ENCODE measurements around the gene RAB10. TPM values are rescaled to one million over a fixed set of nuclear protein-coding genes. Genes with fewer than 3 reads are reported as not detected.
A peak's percentile ranks its signal among the peaks of the same experiment; 100 is the strongest.

The RAB10 gene
- total and polyA plus RNA-seq, 2 experiments from 2014 or later = 102 to 143 TPM

- no peak overlapping the region for H3K27ac Mint-ChIP-seq
- H3K4me3 Mint-ChIP-seq = no peak overlapping the region
- no peak overlapping the region for H2AFZ ChIP-seq
These were observed 24.3 kb upstream of the RAB10 start for GRCh38 chr2:26009567-26009963.

GRCh38 chr2:26010943-26011342 is 22.9 kb upstream of the RAB10 start:
- Mint-ChIP-seq H3K4me3 (no peak overlapping the region), H3K9me3 (peaks cover 4% of the 10 kb centered on the region; the same call in 2 of the 3 replicates), H3K27ac (no peak overlapping the region), H3K4me1 (peaks cover 12% of the 10 kb centered on the region), H3K36me3 (ENCODE audit: low read depth) (no peaks in the 10 kb centered on the region), H3K27me3 (ENCODE audit: insufficient read depth, low read depth, poor library complexity) (peaks cover 2% of the 10 kb centered on the region)
- DNase-seq (ENCODE audit: low spot score) = no peak
- no peak overlapping the region for H3K4me2 ChIP-seq
- no peaks in the 10 kb centered on the region; the same call in 1 of the 2 replicates for H3F3A ChIP-seq (replicated peaks; ENCODE audit: low read depth)
- no peak overlapping the region for H3K4me3 ChIP-seq
- 0 out of 2 replicates have a peak overlapping the region, but pooled peaks have one; percentile 93 for H2AFZ ChIP-seq
- peaks cover 9% of the 10 kb centered on the region for H3K4me1 ChIP-seq (ENCODE audit: insufficient read depth)
- H3K36me3 ChIP-seq (ENCODE audit: insufficient read depth) = no peaks in the 10 kb centered on the region
- no peaks in the 10 kb centered on the region for H4K20me1 ChIP-seq (replicated peaks; ENCODE audit: insufficient read depth)
- no peaks in the 10 kb centered on the region for H3K27me3 ChIP-seq (ENCODE audit: insufficient read depth)
- H3K9me2 ChIP-seq (ENCODE audit: insufficient read depth) = 0 out of 2 replicates have a peak, but pooled peaks cover 2% of the 10 kb centered on the region
- H3K79me2 ChIP-seq (replicated peaks; ENCODE audit: insufficient read depth) = no peaks in the 10 kb centered on the region
- TF ChIP-seq CTCF (conservative IDR thresholded peaks at IDR 0.05; ENCODE audit: low read depth in 2 of 2) (peak in 1 of 2 experiments; percentile 21; a peak in 1 of 4 replicates), EZH2 (IDR thresholded peaks at IDR 0.05; ENCODE audit: low read depth, unreplicated experiment) (no peak), ZNF462 (CRISPR knock-in tag; IDR thresholded peaks at IDR 0.05) (no peak), CREB1 (CRISPR knock-in tag; IDR thresholded peaks at IDR 0.05; ENCODE audit: low read depth) (no peak)
- no peak overlapping the region for H3K27ac ChIP-seq (ENCODE audit: low read depth)
- ATAC-seq = no peak

More at GRCh38 chr2:26009567-26009963, 24.3 kb upstream of the RAB10 start:
- Histone ChIP-seq H3K4me3 (no peak overlapping the region), H3K4me1 (ENCODE audit: insufficient read depth) (peaks cover 9% of the 10 kb centered on the region), H3K27me3 (ENCODE audit: insufficient read depth) (no peaks in the 10 kb centered on the region), H3F3A (replicated peaks; ENCODE audit: low read depth) (no peaks in the 10 kb centered on the region; the same call in 1 of the 2 replicates), H3K4me2 (no peak overlapping the region), H3K9me2 (ENCODE audit: insufficient read depth) (0 out of 2 replicates have a peak, but pooled peaks cover 2% of the 10 kb centered on the region), H3K27ac (ENCODE audit: low read depth) (no peak overlapping the region), H4K20me1 (replicated peaks; ENCODE audit: insufficient read depth) (no peaks in the 10 kb centered on the region), H3K79me2 (replicated peaks; ENCODE audit: insufficient read depth) (no peaks in the 10 kb centered on the region), H3K36me3 (ENCODE audit: insufficient read depth) (no peaks in the 10 kb centered on the region)
- H3K4me1 Mint-ChIP-seq = peaks cover 12% of the 10 kb centered on the region
- no peaks in the 10 kb centered on the region for H3K36me3 Mint-ChIP-seq (ENCODE audit: low read depth)
- H3K9me3 Mint-ChIP-seq = peaks cover 4% of the 10 kb centered on the region; the same call in 2 of the 3 replicates
- DNase-seq (ENCODE audit: low spot score) (no peak), ATAC-seq (no peak)
- H3K27me3 Mint-ChIP-seq (ENCODE audit: insufficient read depth, low read depth, poor library complexity) = peaks cover 1% of the 10 kb centered on the region
- TF ChIP-seq POLR2AphosphoS5 (IDR thresholded peaks at IDR 0.05; ENCODE audit: low read depth) = no peak

All from GM23338 (cell line).